Upper lobe of left lung (tissue), 6 donors: ENCODE results near the gene TSPAN1. TPM values are rescaled to one million over a fixed set of nuclear protein-coding genes. Genes with fewer than 3 reads are reported as not detected.

Experiments used
- ATAC-seq, 2 donors: fragments of 200-7000 bp; cut with Tn5 transposase; one replicate each; pipeline ENCODE4 v1.9.1; 2022; ENCODE audit warnings: mild to moderate bottlenecking in 2 of 2, moderate library complexity in 2 of 2; ENCODE audit not compliant: low FRiP score in 2 of 2
- DNase-seq, 2 donors: peaks; one replicate each; pipeline ENCODE4 v3.0.0-alpha.2; 2019 to 2020
- H3K27ac ChIP-seq, 4 donors: fragments of 200-600 bp; sonication (generic); one replicate each; pipeline ENCODE4 v1.5.1; 2016 to 2019
- H3K27me3 ChIP-seq, 4 donors: fragments of 200-600 bp; sonication (generic); one replicate each; pipeline ENCODE4 v1.5.1; 2017 to 2019
- H3K36me3 ChIP-seq, 4 donors: fragments of 200-600 bp; sonication (generic); one replicate each; pipeline ENCODE4 v1.5.1; 2016 to 2019
- H3K4me1 ChIP-seq, 4 donors: fragments of 200-600 bp; sonication (generic); one replicate each; pipeline ENCODE4 v1.5.1; 2018 to 2019
- H3K4me3 ChIP-seq, 4 donors: fragments of 200-600 bp; sonication (generic); one replicate each; pipeline ENCODE4 v1.5.1; 2017 to 2019; ENCODE audit warnings: mild to moderate bottlenecking in 2 of 4, moderate library complexity in 1 of 4
- H3K9me3 ChIP-seq, 4 donors: fragments of 200-600 bp; sonication (generic); one replicate each; pipeline ENCODE4 v1.5.1; 2018 to 2019
- CTCF ChIP-seq, 6 experiments: fragments of 450-650 bp in 4 of 6; fragments of 200-600 bp in 2 of 6; sonication (generic) in 2 of 6; IDR thresholded peaks; one replicate each; pipeline ENCODE4 v1.5.1; 2016 to 2019; ENCODE audit warnings: antibody characterized with exemption in 6 of 6
- EP300 ChIP-seq, 4 donors: sonication (generic); formaldehyde crosslinking; IDR thresholded peaks; one replicate each; pipeline ENCODE4 v1.5.1; 2017; ENCODE audit warnings: antibody characterized with exemption in 4 of 4, control low read depth in 2 of 4
- POLR2A ChIP-seq, 4 donors: fragments of 450-650 bp; IDR thresholded peaks; one replicate each; pipeline ENCODE4 v1.5.1; 2016 to 2017; ENCODE audit warnings: antibody characterized with exemption in 4 of 4, mild to moderate bottlenecking in 2 of 4
- POLR2AphosphoS5 ChIP-seq, 2 donors: sonication (generic); formaldehyde crosslinking; IDR thresholded peaks; one replicate each; pipeline ENCODE4 v1.5.1; 2017; ENCODE audit warnings: antibody characterized with exemption in 2 of 2
- WGBS, 2 donors: methylation state at CpG; one replicate each; pipeline ENCODE4 v1.1.5; 2017 to 2018; 5-methylcytosine and 5-hydroxymethylcytosine counted together
- total RNA-seq, 6 donors: library from RNA; depleted of rRNA in 4 of 6; stranded (reverse); fragments of >200 nt in 4 of 6; gene quantifications; one replicate each; pipeline versions ENCODE4 v1.1.0 to v1.2.1, GENCODE V29; 2016 to 2021
- donor health status: DM: no; HTN: no; CAD: no; lungs with moderate emphysema.
- donor health status: DM: no; HTN: yes; CAD: no; lungs with severe emphysema.

Gene TSPAN1
- total RNA-seq, 6 donors from 2014 or later = 12.2 to 109 (median 31.2) TPM

DNA sequence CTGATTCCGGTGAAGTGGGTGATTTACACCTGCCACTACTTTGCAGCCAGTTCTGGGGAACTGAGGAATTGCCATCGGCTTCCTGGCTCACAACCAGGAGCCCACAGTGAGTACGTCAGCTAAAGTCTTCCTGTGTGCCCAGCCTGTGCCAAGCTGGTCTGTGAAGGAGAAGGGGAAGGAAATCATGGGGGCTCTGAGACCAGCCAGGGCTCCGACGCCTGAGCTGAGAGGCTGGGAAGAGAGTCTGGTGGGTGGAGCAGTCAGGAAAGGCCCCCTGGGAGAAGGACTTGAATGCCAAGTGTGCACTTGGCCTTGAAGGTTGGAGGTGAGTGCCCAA lies 29.5 kb downstream of the TSPAN1 start:
- H3K4me3 ChIP-seq = peak overlapping the region in 2 of 4 donors; percentile 65 to 68
- no peaks in the 10 kb centered on the region for H3K27me3 ChIP-seq
- no peak for DNase-seq
- H3K9me3 ChIP-seq = no peaks in the 10 kb centered on the region
- peak in 1 of 2 donors; percentile 34 for ATAC-seq
- peaks cover 18 to 30% (median 24%) of the 10 kb centered on the region in 4 donors for H3K4me1 ChIP-seq
- WGBS, 2 donors = 24 to 32% methylated on average over 4 to 5 of the region's 5 CpGs
- H3K27ac ChIP-seq = peak overlapping the region; percentile 21 to 76 (median 70)
- TF ChIP-seq POLR2A (IDR thresholded peaks at IDR 0.05) = peak in 1 of 4 donors; percentile 36
- TF ChIP-seq POLR2AphosphoS5 (IDR thresholded peaks at IDR 0.05) = no peak
- no peaks in the 10 kb centered on the region for H3K36me3 ChIP-seq

GRCh38 chr1:46205141-46205540 lies 30.3 kb downstream of the TSPAN1 start:
- no peaks in the 10 kb centered on the region for H3K9me3 ChIP-seq
- H3K4me1 ChIP-seq = peaks cover 17 to 30% (median 24%) of the 10 kb centered on the region in 4 donors
- no peak overlapping the region for H3K4me3 ChIP-seq
- ATAC-seq (no peak), DNase-seq (no peak)
- TF ChIP-seq CTCF (IDR thresholded peaks at IDR 0.05) (no peak), POLR2AphosphoS5 (IDR thresholded peaks at IDR 0.05) (no peak), POLR2A (IDR thresholded peaks at IDR 0.05) (no peak), EP300 (IDR thresholded peaks at IDR 0.05) (no peak)
- WGBS, 2 donors = 76 to 86% methylated on average over 3 of the region's 3 CpGs
- H3K27ac ChIP-seq = peak overlapping the region in 1 of 4 donors; percentile 71
- H3K27me3 ChIP-seq = no peaks in the 10 kb centered on the region
- H3K36me3 ChIP-seq = no peaks in the 10 kb centered on the region

GRCh38 chr1:46205791-46206190 lies 30.9 kb downstream of the TSPAN1 start:
- H3K4me1 ChIP-seq = peaks cover 17 to 30% (median 24%) of the 10 kb centered on the region in 4 donors
- no peak for ATAC-seq
- WGBS, 2 donors = 58 to 70% methylated on average over 2 to 3 of the region's 3 CpGs
- no peaks in the 10 kb centered on the region for H3K36me3 ChIP-seq
- no peak overlapping the region for H3K27ac ChIP-seq
- no peak overlapping the region for H3K4me3 ChIP-seq
- TF ChIP-seq EP300 (IDR thresholded peaks at IDR 0.05) = no peak
- no peak for TF ChIP-seq CTCF (IDR thresholded peaks at IDR 0.05)
- no peak for TF ChIP-seq POLR2A (IDR thresholded peaks at IDR 0.05)
- TF ChIP-seq POLR2AphosphoS5 (IDR thresholded peaks at IDR 0.05) = no peak
- H3K27me3 ChIP-seq = no peaks in the 10 kb centered on the region
- H3K9me3 ChIP-seq = no peaks in the 10 kb centered on the region
- DNase-seq = no peak

DNA sequence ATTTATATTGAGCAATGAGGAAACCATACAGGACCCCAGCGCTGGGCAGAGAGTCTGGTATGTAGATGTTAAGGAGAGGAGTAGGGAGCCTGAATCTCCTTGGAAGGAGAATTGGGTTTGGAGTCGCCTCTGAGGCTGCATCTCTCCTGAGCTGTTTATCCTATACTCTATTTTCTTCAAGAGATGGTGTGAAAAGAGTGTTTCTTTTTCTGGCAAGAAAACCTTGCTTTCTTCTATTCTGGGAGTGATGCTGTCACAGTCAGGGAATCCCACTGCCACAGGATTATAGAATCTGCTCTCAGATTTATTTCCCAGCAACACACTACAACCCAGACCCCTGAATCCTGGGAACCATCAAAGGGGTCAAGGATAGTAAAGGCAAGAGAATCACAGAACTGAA lies 31.5 kb downstream of the TSPAN1 start:
- TF ChIP-seq CTCF (IDR thresholded peaks at IDR 0.05) (no peak), POLR2AphosphoS5 (IDR thresholded peaks at IDR 0.05) (no peak), EP300 (IDR thresholded peaks at IDR 0.05) (no peak), POLR2A (IDR thresholded peaks at IDR 0.05) (no peak)

GRCh38 chr1:46210561-46210960 lies 35.7 kb downstream of the TSPAN1 start:
- peaks cover 0 to 5% (median under 1%) of the 10 kb centered on the region in 4 donors for H3K4me1 ChIP-seq
- 91 to 92% methylated on average over 3 of the region's 3 CpGs for WGBS, 2 donors
- DNase-seq (no peak), ATAC-seq (no peak)
- H3K27ac ChIP-seq = no peak overlapping the region
- no peak for TF ChIP-seq EP300 (IDR thresholded peaks at IDR 0.05)
- no peak for TF ChIP-seq CTCF (IDR thresholded peaks at IDR 0.05)
- no peak for TF ChIP-seq POLR2A (IDR thresholded peaks at IDR 0.05)
- TF ChIP-seq POLR2AphosphoS5 (IDR thresholded peaks at IDR 0.05) = no peak
- H3K36me3 ChIP-seq = no peaks in the 10 kb centered on the region
- H3K9me3 ChIP-seq = no peaks in the 10 kb centered on the region
- H3K4me3 ChIP-seq = no peak overlapping the region
- H3K27me3 ChIP-seq = no peaks in the 10 kb centered on the region

More for the DNA sequence above, 31.5 kb downstream of the TSPAN1 start:
- no peaks in the 10 kb centered on the region for H3K36me3 ChIP-seq
- 86 to 94% methylated on average over 2 of the region's 2 CpGs for WGBS, 2 donors
- H3K27ac ChIP-seq = no peak overlapping the region
- no peak overlapping the region for H3K4me3 ChIP-seq
- peaks cover 17 to 30% (median 24%) of the 10 kb centered on the region in 4 donors for H3K4me1 ChIP-seq
- H3K27me3 ChIP-seq = no peaks in the 10 kb centered on the region
- ATAC-seq (no peak), DNase-seq (no peak)
- no peaks in the 10 kb centered on the region for H3K9me3 ChIP-seq
